Lower leg skin (tissue), 3 donors: ENCODE results near the gene EEF1AKMT1.

ENCODE experiments used
- CTCF ChIP-seq, 3 donors: fragments of 450-650 bp; IDR thresholded peaks; one replicate each; pipeline ENCODE4 v1.5.1; 2016; ENCODE audit warnings: antibody characterized with exemption in 3 of 3, mild to moderate bottlenecking in 3 of 3, moderate library complexity in 2 of 3
- POLR2A ChIP-seq, 2 donors: fragments of 450-650 bp; IDR thresholded peaks; one replicate each; pipeline ENCODE4 v1.6.1; 2016 to 2017; ENCODE audit warnings: antibody characterized with exemption in 2 of 2, mild to moderate bottlenecking in 1 of 2, moderate library complexity in 1 of 2

DNA sequence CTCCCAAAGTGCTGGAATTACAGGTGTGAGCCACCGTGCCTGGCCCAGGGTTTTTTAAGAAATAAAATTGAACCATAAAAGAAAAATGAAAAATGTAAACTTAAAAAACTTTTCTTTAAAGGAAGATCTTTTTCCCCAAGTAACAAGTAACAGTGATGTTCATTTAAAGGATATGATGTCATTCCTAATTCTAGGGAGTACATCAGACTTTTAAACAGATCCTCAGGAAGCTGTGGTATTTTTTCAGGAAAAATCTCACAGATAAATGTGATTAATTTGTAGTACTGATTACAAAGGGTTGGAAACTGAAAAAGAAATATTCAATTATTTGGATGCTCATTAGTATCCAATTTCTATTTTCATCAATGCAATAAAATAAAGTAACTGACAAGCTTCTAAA, 14.6 kb upstream of the EEF1AKMT1 start:
- TF ChIP-seq CTCF (IDR thresholded peaks at IDR 0.05) = no peak
- TF ChIP-seq POLR2A (IDR thresholded peaks at IDR 0.05) = no peak
